Activated CD8-positive, alpha-beta T cell treated with anti-CD3 and anti-CD28 coated beads for 36 hours (primary cell): ENCODE measurements around the gene KSR2. TPM values are rescaled to one million over a fixed set of nuclear protein-coding genes. Genes with fewer than 3 reads are reported as not detected.
A peak's percentile ranks its signal among the peaks of the same experiment; 100 is the strongest.

Source experiments
- ATAC-seq: fragments of 200-7000 bp; cut with Tn5 transposase; one replicate; pipeline ENCODE4 v1.10.0; 2021; ENCODE audit warnings: mild to moderate bottlenecking, moderate library complexity
- CTCF ChIA-PET: fragments of 350-600 bp; sonication (Branson Sonifier 250); formaldehyde crosslinking; loops from one replicate; lab custom pipeline; 2021; ENCODE audit warnings: antibody characterized with exemption; lab: Charles Lee
- POLR2A ChIA-PET: fragments of 350-600 bp; sonication (Branson Sonifier 250); formaldehyde crosslinking; loops from one replicate; lab custom pipeline; 2021; ENCODE audit warnings: antibody characterized with exemption; lab: Charles Lee
- DNase-seq: peaks from one replicate; pipeline ENCODE4 v3.0.0-alpha.2; 2020
- H3K27ac Mint-ChIP-seq: one replicate; pipeline ENCODE4 v1.8.0; 2021; ENCODE audit warnings: mild to moderate bottlenecking, mixed read lengths
- H3K27me3 Mint-ChIP-seq: one replicate; pipeline ENCODE4 v1.8.0; 2021; ENCODE audit warnings: mixed read lengths
- H3K36me3 Mint-ChIP-seq: one replicate; pipeline ENCODE4 v1.8.0; 2021; ENCODE audit warnings: low read depth, mixed read lengths
- H3K4me1 Mint-ChIP-seq: one replicate; pipeline ENCODE4 v1.8.0; 2021; ENCODE audit warnings: low read depth, mixed read lengths
- H3K4me3 Mint-ChIP-seq: one replicate; pipeline ENCODE4 v1.8.0; 2021; ENCODE audit warnings: mild to moderate bottlenecking, moderate library complexity, mixed read lengths
- H3K9me3 Mint-ChIP-seq: one replicate; pipeline ENCODE4 v1.8.0; 2021; ENCODE audit warnings: mixed read lengths
- CTCF ChIP-seq: fragments of 200-600 bp; IDR thresholded peaks from one replicate; pipeline ENCODE4 v1.8.0; 2022; ENCODE audit warnings: antibody characterized with exemption, mild to moderate bottlenecking
- intact Hi-C: fragments of 100-400 bp; cut with micrococcal nuclease; formaldehyde crosslinking; loops from one replicate; pipeline ENCODE4 v1.10.0; 2022
- total RNA-seq, 2 experiments: library from RNA; stranded (reverse); gene quantifications; one replicate each; pipeline ENCODE4 v1.2.3, GENCODE V29; 2021

KSR2 gene
- total RNA-seq, 2 experiments from 2014 or later = 0.02 TPM; not detected in 1

- no peaks in the 10 kb centered on the region for H3K36me3 Mint-ChIP-seq
- intact Hi-C loops = loop anchor here (2.0 to 10.0 kb wide), 4 partner anchors 220 to 375 kb away; no protein-coding TSS in a partner anchor
- peak; percentile 59 for DNase-seq
- H3K9me3 Mint-ChIP-seq = peaks cover 5% of the 10 kb centered on the region
- no peak overlapping the region for H3K4me3 Mint-ChIP-seq
- TF ChIP-seq CTCF = peak; percentile 74
- H3K4me1 Mint-ChIP-seq = no peaks in the 10 kb centered on the region
- CTCF ChIA-PET = interaction anchor here (0.7 to 4.2 kb wide), 14 partner anchors 8 to 375 kb away, joined by 3 to 36 read pairs (median 6); no protein-coding TSS in a partner anchor
- no peak overlapping the region for H3K27ac Mint-ChIP-seq
- H3K27me3 Mint-ChIP-seq = peaks cover 12% of the 10 kb centered on the region
- ATAC-seq = no peak
- POLR2A ChIA-PET = interaction anchor here (0.5 kb wide), 1 partner anchor 675 kb away, joined by 3 read pairs; no protein-coding TSS in a partner anchor
Measured at GRCh38 chr12:117587631-117588287, 381.0 kb downstream of the KSR2 start.

- ATAC-seq (no peak), DNase-seq (no peak)
- intact Hi-C loops = loop anchor here (10.0 kb wide), 1 partner anchor 251 kb away; no protein-coding TSS in a partner anchor
- Mint-ChIP-seq H3K27me3 (peaks cover 12% of the 10 kb centered on the region), H3K9me3 (no peaks in the 10 kb centered on the region), H3K4me1 (no peaks in the 10 kb centered on the region), H3K36me3 (no peaks in the 10 kb centered on the region), H3K4me3 (no peak overlapping the region), H3K27ac (no peak overlapping the region)
- no peak for TF ChIP-seq CTCF
- CTCF ChIA-PET = no interaction called here
- POLR2A ChIA-PET = no interaction called here
Measured at GRCh38 chr12:117583677-117584225, 385.0 kb downstream of the KSR2 start.

- no peak for DNase-seq
- no peaks in the 10 kb centered on the region for H3K9me3 Mint-ChIP-seq
- ChIA-PET CTCF (no interaction called here), POLR2A (no interaction called here)
- H3K36me3 Mint-ChIP-seq = no peaks in the 10 kb centered on the region
- TF ChIP-seq CTCF = no peak
- peaks cover 12% of the 10 kb centered on the region for H3K27me3 Mint-ChIP-seq
- H3K4me1 Mint-ChIP-seq = no peaks in the 10 kb centered on the region
- H3K27ac Mint-ChIP-seq = no peak overlapping the region
- ATAC-seq = no peak
- intact Hi-C loops = loop anchor here (10.0 kb wide), 1 partner anchor 252 kb away; no protein-coding TSS in a partner anchor
- no peak overlapping the region for H3K4me3 Mint-ChIP-seq
Measured at GRCh38 chr12:117583092-117583491, 385.7 kb downstream of the KSR2 start.

- peaks cover 12% of the 10 kb centered on the region for H3K27me3 Mint-ChIP-seq
- no peaks in the 10 kb centered on the region for H3K36me3 Mint-ChIP-seq
- no peak for TF ChIP-seq CTCF
- ATAC-seq (no peak), DNase-seq (no peak)
- H3K27ac Mint-ChIP-seq = no peak overlapping the region
- CTCF ChIA-PET = interaction anchor here (1.0 kb wide), 1 partner anchor 255 kb away, joined by 3 read pairs; no protein-coding TSS in a partner anchor
- H3K4me3 Mint-ChIP-seq = no peak overlapping the region
- no peaks in the 10 kb centered on the region for H3K9me3 Mint-ChIP-seq
- POLR2A ChIA-PET = no interaction called here
- H3K4me1 Mint-ChIP-seq = no peaks in the 10 kb centered on the region
- intact Hi-C loops = loop anchor here (10.0 kb wide), 1 partner anchor 253 kb away; no protein-coding TSS in a partner anchor
Measured at GRCh38 chr12:117582135-117582784, 386.5 kb downstream of the KSR2 start.
